GM18861 (cell line): ENCODE measurements around the gene FABP6.
A peak's percentile ranks its signal among the peaks of the same experiment; 100 is the strongest.
"Not testable (repeated sequence)": the region's sequence is repeated elsewhere in the genome, so short reads cannot be mapped to it uniquely, and the experiment has no call there.

ENCODE experiments used
- ATAC-seq: cut with Tn5 transposase; IDR thresholded peaks from one replicate; pipeline ENCODE4 v1.9.1; 2021; ENCODE audit not compliant: unreplicated experiment

FABP6 gene

GRCh38 chr5:160229190-160229742 lies at the start of gene FABP6:
FABP6 (plus strand) TSS chr5:160229506; CDS start chr5:160229558, 52 bp downstream.
- ATAC-seq, result no peak

- ATAC-seq, result no peak
These were observed 48.4 kb upstream of the FABP6 start for GRCh38 chr5:160180931-160181330.

GRCh38 chr5:160181965-160182622 lies 47.2 kb upstream of the FABP6 start:
- no peak for ATAC-seq

GRCh38 chr5:160183075-160183474 lies 46.2 kb upstream of the FABP6 start:
- no peak for ATAC-seq

GRCh38 chr5:160185626-160186360 lies 43.5 kb upstream of the FABP6 start:
- no peak for ATAC-seq

- ATAC-seq, result no peak
These were observed 42.8 kb upstream of the FABP6 start for GRCh38 chr5:160186480-160186879.

GRCh38 chr5:160187091-160187490 lies 42.2 kb upstream of the FABP6 start:
- no peak for ATAC-seq

GRCh38 chr5:160188141-160189015 lies 40.9 kb upstream of the FABP6 start:
- ATAC-seq, result no peak

- ATAC-seq, result no peak
These were observed 36.9 kb upstream of the FABP6 start for GRCh38 chr5:160192424-160192823.

GRCh38 chr5:160193076-160193475 lies 36.2 kb upstream of the FABP6 start:
- ATAC-seq, result not testable (repeated sequence)

- not testable (repeated sequence) for ATAC-seq
These were observed 35.5 kb upstream of the FABP6 start for GRCh38 chr5:160193790-160194189.

- no peak for ATAC-seq
These were observed 31.8 kb upstream of the FABP6 start for GRCh38 chr5:160197341-160198144.

GRCh38 chr5:160198146-160198545 lies 31.2 kb upstream of the FABP6 start:
- no peak for ATAC-seq

GRCh38 chr5:160198841-160199409 lies 30.4 kb upstream of the FABP6 start:
- no peak for ATAC-seq

- peak; percentile 91 for ATAC-seq
These were observed 29.8 kb upstream of the FABP6 start for GRCh38 chr5:160199410-160199911.

GRCh38 chr5:160207061-160207460 lies 22.2 kb upstream of the FABP6 start:
- no peak for ATAC-seq

GRCh38 chr5:160209917-160210316 lies 19.4 kb upstream of the FABP6 start:
- no peak for ATAC-seq

GRCh38 chr5:160210606-160211005 lies 18.7 kb upstream of the FABP6 start:
- ATAC-seq, result no peak

GRCh38 chr5:160211352-160211751 lies 18.0 kb upstream of the FABP6 start:
- ATAC-seq, result no peak

GRCh38 chr5:160213537-160213936 lies 15.8 kb upstream of the FABP6 start:
- no peak for ATAC-seq
